T-cell (primary cell): ENCODE results near the gene DNMT3A. TPM values are rescaled to one million over a fixed set of nuclear protein-coding genes. Genes with fewer than 3 reads are reported as not detected.
A peak's percentile ranks its signal among the peaks of the same experiment; 100 is the strongest.

Experiments used
- ATAC-seq, 4 experiments: fragments of 200-7000 bp in 3 of 4; fragments of 150-1000 bp in 1 of 4; cut with Tn5 transposase; replicated peaks in 1 of 4; 1 replicate in 3 of 4; 2 replicates in 1 of 4; pipeline ENCODE4 v1.10.0; 2021; ENCODE audit warnings: moderate library complexity in 3 of 4, mild to moderate bottlenecking in 2 of 4, moderate number of reproducible peaks in 1 of 4
- CTCF ChIA-PET, 2 donors: fragments of 300-600 bp; sonication (Branson Sonifier 250); formaldehyde crosslinking; loops; one replicate each; lab custom pipeline; 2022; ENCODE audit warnings: antibody characterized with exemption in 2 of 2; lab: Charles Lee
- POLR2A ChIA-PET, 2 donors: fragments of 300-600 bp; sonication (Branson Sonifier 250); formaldehyde crosslinking; loops; one replicate each; lab custom pipeline; 2022; ENCODE audit warnings: antibody characterized with exemption in 2 of 2; lab: Charles Lee
- DNase-seq, 35 experiments: peaks; one replicate each; pipeline versions ENCODE4 v3.0.0 to v3.0.0-alpha.2; 2013 to 2023
- H3K27ac ChIP-seq: one replicate; pipeline ENCODE4 v1.5.1; 2013; ENCODE audit warnings: low read length
- H3K27me3 ChIP-seq, 2 experiments: replicated peaks in 1 of 2; 1 replicate in 1 of 2; 2 replicates in 1 of 2; pipeline versions ENCODE4 v1.6.1 to v1.7.0; 2013; ENCODE audit warnings: low read length in 1 of 2, mixed read lengths in 1 of 2; ENCODE audit not compliant: control insufficient read depth in 2 of 2, insufficient read depth in 2 of 2; ENCODE audit errors: extremely low read depth in 1 of 2
- H3K36me3 ChIP-seq, 2 donors: 1 replicate in 1 of 2; 2 replicates in 1 of 2; pipeline versions ENCODE4 v1.6.1 to v1.7.0; 2013; ENCODE audit warnings: low read length in 1 of 2; ENCODE audit not compliant: control insufficient read depth in 2 of 2, insufficient read depth in 1 of 2; ENCODE audit errors: extremely low read depth in 1 of 2
- H3K4me1 ChIP-seq, 2 experiments: 1 replicate in 1 of 2; 2 replicates in 1 of 2; pipeline versions ENCODE4 v1.6.1 to v1.7.0; 2013; ENCODE audit warnings: low read length in 2 of 2, mixed read lengths in 1 of 2; ENCODE audit not compliant: insufficient read depth in 2 of 2, control insufficient read depth in 1 of 2; ENCODE audit errors: extremely low read depth in 1 of 2
- H3K4me3 ChIP-seq, 2 donors: 1 replicate in 1 of 2; 2 replicates in 1 of 2; pipeline versions ENCODE4 v1.5.1 to v1.7.0; 2013; ENCODE audit warnings: mild to moderate bottlenecking in 2 of 2, low read length in 1 of 2, moderate library complexity in 1 of 2; ENCODE audit not compliant: control insufficient read depth in 1 of 2; ENCODE audit errors: extremely low read depth in 1 of 2
- H3K9me3 ChIP-seq: 2 replicates; pipeline ENCODE4 v1.7.0; 2013
- H3K27ac Mint-ChIP-seq, 2 donors: one replicate each; pipeline ENCODE4 v1.8.0; 2020 to 2021; ENCODE audit warnings: mild to moderate bottlenecking in 2 of 2, mixed read lengths in 2 of 2
- H3K27me3 Mint-ChIP-seq, 2 donors: one replicate each; pipeline ENCODE4 v1.8.0; 2021 to 2022; ENCODE audit warnings: mixed read lengths in 2 of 2
- H3K36me3 Mint-ChIP-seq: one replicate; pipeline ENCODE4 v1.8.0; 2021; ENCODE audit warnings: mixed read lengths
- H3K4me1 Mint-ChIP-seq, 3 donors: one replicate each; pipeline ENCODE4 v1.8.0; 2020 to 2022; ENCODE audit warnings: mixed read lengths in 3 of 3, mild to moderate bottlenecking in 1 of 3
- H3K4me3 Mint-ChIP-seq, 3 donors: one replicate each; pipeline ENCODE4 v1.8.0; 2020 to 2022; ENCODE audit warnings: mild to moderate bottlenecking in 3 of 3, mixed read lengths in 3 of 3, moderate library complexity in 3 of 3
- H3K9me3 Mint-ChIP-seq, 3 donors: one replicate each; pipeline ENCODE4 v1.8.0; 2020 to 2022; ENCODE audit warnings: mixed read lengths in 3 of 3
- WGBS: methylation state at CpG from one replicate; pipeline ENCODE4 v1.1.5; 2013; ENCODE audit warnings: missing lambda C conversion rate; ENCODE audit not compliant: insufficient coverage; 5-methylcytosine and 5-hydroxymethylcytosine counted together
- total RNA-seq, 35 experiments: library from RNA in 6 of 35; stranded (reverse) in 6 of 35; fragments of 120-200 nt in 1 of 35; gene quantifications; one replicate each; pipeline versions ENCODE4 v1.2.1 to v1.2.4 and lab custom pipeline; 2013 to 2026

Gene DNMT3A
- total RNA-seq, 5 donors from 2014 or later (not counting 1 experiment from before 2014, with no cell fraction given), result 78.7 to 125 (median 93.2) TPM

DNA sequence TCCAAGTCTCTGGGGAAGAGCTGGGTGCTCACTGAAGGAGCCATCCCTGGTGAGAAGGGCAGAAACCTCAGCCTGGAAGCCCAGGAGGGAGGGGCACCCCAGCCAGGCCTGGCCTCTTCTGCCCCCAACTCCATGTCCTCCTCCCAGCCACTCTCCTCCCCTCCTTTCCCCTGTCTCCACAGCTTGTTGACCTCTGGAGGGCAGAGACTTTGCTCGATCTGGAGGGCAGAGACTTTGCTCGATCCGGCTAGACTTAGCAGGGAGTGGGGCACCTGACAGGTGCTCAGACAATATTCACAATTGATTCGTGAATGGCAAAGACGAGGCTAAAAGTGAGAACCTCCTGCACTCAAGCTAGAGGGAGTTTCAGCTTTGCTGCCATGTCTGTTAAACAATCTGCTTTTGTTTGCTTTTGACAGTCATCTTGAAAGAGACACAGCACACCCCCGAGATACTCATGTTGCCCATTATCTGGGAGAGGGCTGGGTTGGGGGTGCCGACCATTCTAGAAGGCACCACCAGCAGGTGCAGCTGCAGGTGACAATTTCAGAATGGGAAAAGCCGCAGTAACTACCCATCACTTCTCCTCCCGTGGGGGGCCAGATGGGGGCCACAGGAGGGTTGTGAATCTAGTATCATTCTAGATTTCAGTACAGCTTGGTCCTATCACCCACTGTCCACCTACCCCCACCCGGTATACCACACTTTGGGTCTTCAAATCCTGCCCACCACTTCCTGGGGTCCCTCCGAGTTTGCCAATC lies 54.8 kb downstream of the DNMT3A start:
- Histone ChIP-seq H3K4me3 (no peak overlapping the region), H3K9me3 (no peaks in the 10 kb centered on the region), H3K4me1 (peaks cover 25 to 71% of the 10 kb centered on the region in 2 experiments), H3K27me3 (no peaks in the 10 kb centered on the region), H3K36me3 (peaks cover 7 to 11% of the 10 kb centered on the region in 2 donors), H3K27ac (peak overlapping the region; percentile 89)
- Mint-ChIP-seq H3K4me3 (peak overlapping the region in 1 of 3 donors; percentile 42), H3K27ac (peak overlapping the region; percentile 99), H3K27me3 (no peaks in the 10 kb centered on the region), H3K36me3 (peaks cover 7% of the 10 kb centered on the region), H3K9me3 (no peaks in the 10 kb centered on the region), H3K4me1 (peaks cover 52 to 63% (median 60%) of the 10 kb centered on the region in 3 donors)
- POLR2A ChIA-PET, result interaction anchor here in 1 of 2 donors (0.8 kb wide), 1 partner anchor 10 kb away, joined by 8 read pairs; no protein-coding TSS in a partner anchor
- WGBS, result 72% methylated on average over 7 of the region's 11 CpGs
- CTCF ChIA-PET, result interaction anchor here in 1 of 2 donors (0.8 kb wide), 1 partner anchor 10 kb away, joined by 4 read pairs; no protein-coding TSS in a partner anchor
- DNase-seq (no peak), ATAC-seq (no peak)

DNA sequence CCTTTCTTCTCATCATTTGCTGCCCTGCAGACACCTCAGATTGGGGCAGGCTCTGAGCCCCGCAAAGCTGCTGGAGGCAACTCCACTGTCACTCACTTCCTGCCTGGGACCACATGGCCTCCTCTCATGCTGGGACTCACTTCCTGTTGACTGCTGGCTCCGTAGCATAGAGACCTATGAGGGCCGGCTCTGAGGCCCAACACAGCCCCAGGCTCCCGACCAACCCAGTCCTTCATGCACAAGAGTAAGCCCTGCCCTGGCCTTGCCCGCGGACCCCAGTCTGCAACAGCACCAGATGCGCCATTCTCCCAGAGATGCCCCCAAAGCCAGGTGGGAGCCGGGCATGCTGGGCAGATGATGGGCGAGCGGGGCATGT lies 55.7 kb downstream of the DNMT3A start:
- Mint-ChIP-seq H3K36me3 (peaks cover 14% of the 10 kb centered on the region), H3K27me3 (no peaks in the 10 kb centered on the region), H3K27ac (peak overlapping the region; percentile 99), H3K9me3 (no peaks in the 10 kb centered on the region), H3K4me1 (peaks cover 51 to 66% (median 62%) of the 10 kb centered on the region in 3 donors), H3K4me3 (peak overlapping the region; percentile 63 to 79 (median 66))
- ChIA-PET CTCF (interaction anchor here in 1 of 2 donors (0.9 kb wide), 1 partner anchor 13 kb away, joined by 4 read pairs; no protein-coding TSS in a partner anchor), POLR2A (interaction anchor here in 1 of 2 donors (0.8 kb wide), 2 partner anchors 10 to 11 kb away, joined by 3 to 8 read pairs; no protein-coding TSS in a partner anchor)
- Histone ChIP-seq H3K27ac (peak overlapping the region; percentile 89), H3K4me1 (peaks cover 25 to 63% of the 10 kb centered on the region in 2 experiments), H3K36me3 (peaks cover 7 to 20% of the 10 kb centered on the region in 2 donors), H3K27me3 (no peaks in the 10 kb centered on the region), H3K4me3 (peak overlapping the region in 1 of 2 donors; percentile 15), H3K9me3 (no peaks in the 10 kb centered on the region)
- DNase-seq, result peak; percentile 61 to 85 (median 71)
- WGBS, result 37% methylated on average over 8 of the region's 10 CpGs
- ATAC-seq, result peak; percentile 99 to 100 (median 100)

DNA sequence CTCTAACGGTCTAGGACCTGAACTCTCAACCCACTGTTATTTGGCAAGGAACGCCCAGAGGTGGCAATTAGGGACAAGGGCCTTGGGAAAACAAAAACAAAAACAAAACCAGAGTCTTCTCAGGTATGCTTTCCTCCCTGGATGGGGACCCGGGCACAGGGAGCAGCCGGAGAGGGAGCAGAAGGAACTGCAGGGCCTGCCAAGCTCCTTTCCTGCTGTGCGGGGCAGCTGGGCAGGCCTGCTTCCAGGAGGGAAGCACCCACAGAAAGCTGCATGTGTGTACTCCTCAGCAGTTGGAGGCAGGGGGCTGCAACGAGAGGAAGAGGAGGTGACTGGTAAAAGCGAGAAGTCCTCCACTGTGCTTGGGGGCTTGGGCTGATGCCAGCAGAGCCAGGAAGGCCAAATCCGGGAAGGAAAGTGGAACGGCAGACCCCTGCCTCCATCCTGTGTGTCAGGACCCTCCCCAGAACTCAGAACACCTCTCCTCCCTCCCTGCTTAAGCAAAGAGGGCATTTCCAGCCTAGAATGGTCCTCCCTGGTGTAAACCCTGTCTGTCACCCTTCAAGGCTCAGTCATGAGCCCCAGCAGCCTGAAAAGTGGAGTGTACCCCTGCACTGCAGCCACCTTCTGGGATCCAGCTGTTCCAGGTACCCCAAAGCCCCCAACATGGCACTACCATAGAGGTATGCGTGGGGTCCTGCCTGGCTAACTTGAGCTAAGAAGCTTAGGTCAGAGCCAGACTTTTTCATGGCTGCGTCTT lies 56.3 kb downstream of the DNMT3A start:
- DNase-seq, result no peak
- CTCF ChIA-PET, result interaction anchor here in 1 of 2 donors (0.9 kb wide), 1 partner anchor 12 kb away, joined by 4 read pairs; no protein-coding TSS in a partner anchor
- Mint-ChIP-seq H3K27ac (peak overlapping the region; percentile 99), H3K4me3 (peak overlapping the region; percentile 63 to 79 (median 66)), H3K27me3 (no peaks in the 10 kb centered on the region), H3K4me1 (peaks cover 57 to 67% (median 62%) of the 10 kb centered on the region in 3 donors), H3K9me3 (no peaks in the 10 kb centered on the region), H3K36me3 (peaks cover 17% of the 10 kb centered on the region)
- Histone ChIP-seq H3K9me3 (no peaks in the 10 kb centered on the region), H3K27ac (peak overlapping the region; percentile 89), H3K36me3 (peaks cover 7 to 25% of the 10 kb centered on the region in 2 donors), H3K4me1 (peaks cover 25 to 63% of the 10 kb centered on the region in 2 experiments), H3K4me3 (peak overlapping the region in 1 of 2 donors; percentile 15), H3K27me3 (no peaks in the 10 kb centered on the region)
- ATAC-seq, result peak; percentile 24 to 58 (median 35)
- WGBS, result 63% methylated on average over 9 of the region's 11 CpGs
- POLR2A ChIA-PET, result interaction anchor here in 1 of 2 donors (0.8 kb wide), 1 partner anchor 10 kb away, joined by 3 read pairs; no protein-coding TSS in a partner anchor

DNA sequence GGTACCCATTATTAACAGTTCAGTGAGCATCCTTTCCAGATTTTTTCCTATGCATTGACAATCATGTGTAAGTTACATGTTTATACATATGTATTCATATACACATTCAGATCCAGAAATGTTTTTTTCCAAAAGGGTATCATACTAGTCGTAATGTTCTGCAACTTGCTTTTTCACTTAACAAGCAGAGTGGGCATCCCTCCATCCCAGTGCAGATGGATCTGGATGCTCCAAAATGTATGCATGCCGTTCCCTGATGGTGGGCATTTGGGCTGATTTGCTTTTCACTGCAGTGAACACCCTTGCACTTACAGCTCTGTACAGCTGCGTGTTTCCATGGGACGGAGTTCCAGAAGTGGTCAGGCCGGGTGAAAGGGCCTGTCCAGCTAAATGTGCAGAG lies 57.0 kb downstream of the DNMT3A start:
- peak overlapping the region; percentile 99 for H3K27ac Mint-ChIP-seq

DNA sequence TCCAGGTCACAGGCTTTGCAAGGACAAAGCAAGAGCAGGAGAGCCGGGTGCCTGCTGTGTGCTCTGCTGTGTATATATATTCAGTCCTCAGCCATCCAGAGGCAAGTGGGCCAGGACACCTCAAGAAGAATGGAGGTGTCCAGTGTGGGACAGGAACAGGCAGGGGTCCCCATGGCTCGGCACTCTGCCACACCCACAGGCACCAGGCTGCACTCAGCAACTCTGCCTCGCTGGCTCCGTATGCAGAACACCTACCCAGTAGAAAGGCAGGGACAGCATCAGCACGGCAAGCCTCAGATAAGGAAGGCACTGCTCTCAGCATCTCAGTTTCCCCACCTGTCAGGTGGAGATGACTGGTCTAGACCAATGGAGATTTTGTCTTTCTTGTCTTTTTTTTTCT lies 57.8 kb downstream of the DNMT3A start:
- H3K27me3 ChIP-seq, result no peaks in the 10 kb centered on the region
- peaks cover 23% of the 10 kb centered on the region for H3K36me3 Mint-ChIP-seq
- CTCF ChIA-PET, result interaction anchor here in 1 of 2 donors (0.7 kb wide), 1 partner anchor 95 kb away, joined by 3 read pairs; no protein-coding TSS in a partner anchor
- ATAC-seq (no peak), DNase-seq (no peak)
- 95% methylated on average over 4 of the region's 5 CpGs for WGBS
- H3K36me3 ChIP-seq, result peaks cover 7 to 30% of the 10 kb centered on the region in 2 donors
- H3K27me3 Mint-ChIP-seq, result no peaks in the 10 kb centered on the region
- peak overlapping the region; percentile 89 for H3K27ac ChIP-seq
- H3K4me1 ChIP-seq, result peaks cover 36 to 65% of the 10 kb centered on the region in 2 experiments
- POLR2A ChIA-PET, result no interaction called here
- H3K9me3 ChIP-seq, result no peaks in the 10 kb centered on the region
- H3K4me3 Mint-ChIP-seq, result peak overlapping the region in 1 of 3 donors; percentile 25
- H3K4me3 ChIP-seq, result no peak overlapping the region
- no peaks in the 10 kb centered on the region for H3K9me3 Mint-ChIP-seq
- H3K4me1 Mint-ChIP-seq, result peaks cover 70 to 73% (median 71%) of the 10 kb centered on the region in 3 donors
- peak overlapping the region; percentile 76 to 99 for H3K27ac Mint-ChIP-seq

More for the DNA sequence above, 57.0 kb downstream of the DNMT3A start:
- WGBS, result 95% methylated on average over 4 of the region's 5 CpGs
- peak overlapping the region in 1 of 3 donors; percentile 79 for H3K4me3 Mint-ChIP-seq
- ATAC-seq (no peak), DNase-seq (no peak)
- peaks cover 7 to 29% of the 10 kb centered on the region in 2 donors for H3K36me3 ChIP-seq
- no peak overlapping the region for H3K4me3 ChIP-seq
- H3K27me3 ChIP-seq, result no peaks in the 10 kb centered on the region
- no peaks in the 10 kb centered on the region for H3K9me3 Mint-ChIP-seq
- peaks cover 28 to 61% of the 10 kb centered on the region in 2 experiments for H3K4me1 ChIP-seq
- peak overlapping the region; percentile 89 for H3K27ac ChIP-seq
- H3K4me1 Mint-ChIP-seq, result peaks cover 64 to 67% (median 64%) of the 10 kb centered on the region in 3 donors
- no peaks in the 10 kb centered on the region for H3K9me3 ChIP-seq
- ChIA-PET CTCF (interaction anchor here in 1 of 2 donors (0.6 kb wide), 1 partner anchor 114 kb away, joined by 5 read pairs; no protein-coding TSS in a partner anchor), POLR2A (interaction anchor here in 1 of 2 donors (0.6 kb wide), 1 partner anchor 11 kb away, joined by 4 read pairs; no protein-coding TSS in a partner anchor)
- H3K27me3 Mint-ChIP-seq, result no peaks in the 10 kb centered on the region
- H3K36me3 Mint-ChIP-seq, result peaks cover 18% of the 10 kb centered on the region
